HL-60 (cell line): ENCODE data around the gene LETM1.

Source experiments
- DNase-seq, 2 experiments: peaks; one replicate each; pipeline ENCODE4 v3.0.0-alpha.2; 2010 to 2020; ENCODE audit warnings: low read depth in 1 of 2, low spot score in 1 of 2
- H3K27ac ChIP-seq: fragments of 250-450 bp; sonication (Bioruptor Pico); replicated peaks from 2 replicates; pipeline ENCODE4 v1.5.1; 2020; ENCODE audit warnings: mild to moderate bottlenecking, moderate library complexity
- H3K27me3 ChIP-seq: fragments of 250-450 bp; sonication (Bioruptor Pico); 2 replicates; pipeline ENCODE4 v1.5.1; 2021; ENCODE audit warnings: mild to moderate bottlenecking, moderate library complexity; ENCODE audit not compliant: insufficient read depth, poor library complexity, severe bottlenecking
- H3K4me3 ChIP-seq: replicated peaks from 2 replicates; pipeline ENCODE4 v1.5.1; 2011; ENCODE audit warnings: mild to moderate bottlenecking, control low read depth, low read length; ENCODE audit not compliant: insufficient read depth
- CTCF ChIP-seq: IDR thresholded peaks from one replicate; pipeline ENCODE4 v1.5.1; 2011; ENCODE audit warnings: low read length, control low read depth, inconsistent platforms; ENCODE audit not compliant: insufficient read depth
- GABPA ChIP-seq: IDR thresholded peaks from 2 replicates; pipeline ENCODE4 v1.6.1; 2012; ENCODE audit warnings: low read depth
- POLR2AphosphoS5 ChIP-seq: IDR thresholded peaks from 2 replicates; pipeline ENCODE4 v1.6.1; 2012; ENCODE audit warnings: low read depth
- REST ChIP-seq: IDR thresholded peaks from 2 replicates; pipeline ENCODE4 v1.6.1; 2012; ENCODE audit warnings: low read depth; ENCODE audit not compliant: insufficient replicate concordance
- SPI1 ChIP-seq: IDR thresholded peaks from 2 replicates; pipeline ENCODE4 v1.6.1; 2012; ENCODE audit warnings: low read depth, mild to moderate bottlenecking, borderline replicate concordance

Gene LETM1

GRCh38 chr4:1797298-1797860, 58.6 kb downstream of the LETM1 start:
- Histone ChIP-seq H3K27me3 (peaks cover 37% of the 10 kb centered on the region), H3K27ac (no peak overlapping the region), H3K4me3 (no peak overlapping the region)
- TF ChIP-seq REST (no peak), GABPA (no peak), CTCF (no peak), SPI1 (no peak), POLR2AphosphoS5 (no peak)
- DNase-seq: no peak

- TF ChIP-seq SPI1 (no peak), CTCF (no peak), POLR2AphosphoS5 (no peak), REST (no peak), GABPA (no peak)
- no peak for DNase-seq
- H3K27ac ChIP-seq: no peak overlapping the region
- H3K4me3 ChIP-seq: no peak overlapping the region
- peaks cover 43% of the 10 kb centered on the region for H3K27me3 ChIP-seq
Observed at GRCh38 chr4:1796486-1797204, 59.3 kb downstream of the LETM1 start.

- Histone ChIP-seq H3K4me3 (no peak overlapping the region), H3K27ac (no peak overlapping the region), H3K27me3 (peaks cover 45% of the 10 kb centered on the region)
- TF ChIP-seq REST: no peak
- TF ChIP-seq GABPA: no peak
- no peak for TF ChIP-seq CTCF
- TF ChIP-seq POLR2AphosphoS5: no peak
- TF ChIP-seq SPI1: no peak
- no peak for DNase-seq
Observed at GRCh38 chr4:1795299-1796195, 60.4 kb downstream of the LETM1 start.
